22Rv1 (cell line): Measurements from ENCODE around the gene XPO5.

Source experiments
- ZFX ChIP-seq: fragments of 450-650 bp; IDR thresholded peaks from 2 replicates; pipeline ENCODE4 v1.6.1; 2017; ENCODE audit warnings: antibody characterized with exemption, borderline replicate concordance
- TF ChIP-seq, protein P1 (sequence below): fragments of 450-650 bp; IDR thresholded peaks from 2 replicates; pipeline ENCODE4 v1.5.1; 2017; ENCODE audit warnings: mild to moderate bottlenecking

DNA sequence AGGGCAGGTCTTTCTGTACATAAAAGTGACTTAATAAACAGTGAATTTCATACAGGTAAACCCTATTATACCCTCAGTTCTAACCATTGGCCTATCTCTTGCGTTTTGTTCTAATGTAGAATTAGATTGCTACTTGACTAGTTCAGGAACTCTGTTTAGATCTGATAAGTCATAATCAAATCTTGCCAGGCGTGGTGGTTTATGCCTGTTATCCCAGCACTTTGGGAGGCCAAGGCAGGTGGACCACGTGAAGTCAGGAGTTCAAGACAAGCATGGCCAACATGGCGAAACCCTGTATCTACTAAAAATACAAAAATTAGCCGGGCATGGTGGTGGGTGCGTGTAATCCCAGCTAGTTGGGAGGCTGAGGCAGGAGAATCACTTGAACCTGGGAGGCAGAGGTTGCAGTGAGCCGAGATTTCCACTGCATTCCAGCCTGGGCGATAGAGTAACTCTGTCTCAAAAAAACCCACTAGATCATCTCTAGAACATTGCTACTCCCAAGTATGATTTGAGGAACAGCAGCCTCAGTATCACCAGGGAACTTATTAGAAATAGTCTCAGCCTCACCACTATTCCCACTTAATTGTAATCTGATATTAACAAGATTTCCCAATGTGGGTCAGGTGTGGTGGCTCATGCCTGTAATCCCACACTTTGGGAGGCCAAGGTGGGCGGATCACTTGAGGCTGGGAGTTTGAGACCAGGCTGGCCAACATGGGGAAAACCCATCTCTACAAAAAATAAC is 41.1 kb upstream of the XPO5 start:
- TF ChIP-seq, protein P1, sequence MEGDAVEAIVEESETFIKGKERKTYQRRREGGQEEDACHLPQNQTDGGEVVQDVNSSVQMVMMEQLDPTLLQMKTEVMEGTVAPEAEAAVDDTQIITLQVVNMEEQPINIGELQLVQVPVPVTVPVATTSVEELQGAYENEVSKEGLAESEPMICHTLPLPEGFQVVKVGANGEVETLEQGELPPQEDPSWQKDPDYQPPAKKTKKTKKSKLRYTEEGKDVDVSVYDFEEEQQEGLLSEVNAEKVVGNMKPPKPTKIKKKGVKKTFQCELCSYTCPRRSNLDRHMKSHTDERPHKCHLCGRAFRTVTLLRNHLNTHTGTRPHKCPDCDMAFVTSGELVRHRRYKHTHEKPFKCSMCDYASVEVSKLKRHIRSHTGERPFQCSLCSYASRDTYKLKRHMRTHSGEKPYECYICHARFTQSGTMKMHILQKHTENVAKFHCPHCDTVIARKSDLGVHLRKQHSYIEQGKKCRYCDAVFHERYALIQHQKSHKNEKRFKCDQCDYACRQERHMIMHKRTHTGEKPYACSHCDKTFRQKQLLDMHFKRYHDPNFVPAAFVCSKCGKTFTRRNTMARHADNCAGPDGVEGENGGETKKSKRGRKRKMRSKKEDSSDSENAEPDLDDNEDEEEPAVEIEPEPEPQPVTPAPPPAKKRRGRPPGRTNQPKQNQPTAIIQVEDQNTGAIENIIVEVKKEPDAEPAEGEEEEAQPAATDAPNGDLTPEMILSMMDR: no peak
- no peak for TF ChIP-seq ZFX
